IMR-90 (cell line): ENCODE measurements around the gene RSU1. TPM values are rescaled to one million over a fixed set of nuclear protein-coding genes. Genes with fewer than 3 reads are reported as not detected.

ENCODE experiments used
- ATAC-seq: fragments of 200-7000 bp; cut with Tn5 transposase; 2 replicates; pipeline ENCODE4 v1.9.1; 2020; ENCODE audit warnings: low read depth, mild to moderate bottlenecking, moderate library complexity
- BruUV-seq: library from RNA; stranded (reverse); fragments of 400-500 nt; replicated peaks from 2 replicates; lab custom pipeline; 2021; lab: Mats Ljungman, UMichigan
- CTCF ChIA-PET: fragments of 300-600 bp; formaldehyde crosslinking; extraction: SDS; loops from one replicate; lab custom pipeline; 2021; ENCODE audit warnings: antibody characterized with exemption; lab: Yijun Ruan, JAX
- POLR2A ChIA-PET: fragments of 300-600 bp; sonication (Branson Sonifier 250); formaldehyde crosslinking; loops from one replicate; lab custom pipeline; 2022; ENCODE audit warnings: antibody characterized with exemption; ENCODE audit not compliant: unreplicated experiment; lab: Charles Lee
- DNase-seq: peaks from one replicate; pipeline ENCODE4 v3.0.0; 2013
- H2AFZ ChIP-seq: replicated peaks from 2 replicates; pipeline ENCODE3; 2013; ENCODE audit warnings: low read length, mild to moderate bottlenecking; ENCODE audit not compliant: poor library complexity
- H2AK5ac ChIP-seq: 2 replicates; pipeline ENCODE4 v1.6.1; 2013; ENCODE audit warnings: low read depth, low read length, inconsistent platforms
- H2AK9ac ChIP-seq: replicated peaks from 2 replicates; pipeline ENCODE3; 2013; ENCODE audit warnings: mild to moderate bottlenecking, low read depth, low read length, moderate library complexity; ENCODE audit not compliant: poor library complexity
- H2BK120ac ChIP-seq: 2 replicates; pipeline ENCODE4 v1.6.1; 2013; ENCODE audit warnings: low read depth, low read length, inconsistent platforms
- H2BK15ac ChIP-seq: 3 replicates; pipeline ENCODE4 v1.6.1; 2013; ENCODE audit warnings: low read depth, low read length, inconsistent platforms
- H2BK20ac ChIP-seq: 2 replicates; pipeline ENCODE4 v1.6.1; 2013; ENCODE audit warnings: low read depth, mild to moderate bottlenecking, inconsistent platforms, low read length, moderate library complexity
- H2BK5ac ChIP-seq: 2 replicates; pipeline ENCODE4 v1.6.1; 2013; ENCODE audit warnings: mild to moderate bottlenecking, low read depth, low read length, inconsistent platforms; ENCODE audit not compliant: poor library complexity, severe bottlenecking
- H3K14ac ChIP-seq: replicated peaks from 2 replicates; pipeline ENCODE4 v1.6.1; 2013; ENCODE audit warnings: low read depth, low read length, inconsistent platforms
- H3K18ac ChIP-seq: 2 replicates; pipeline ENCODE4 v1.6.1; 2013; ENCODE audit warnings: low read depth, low read length, control low read depth
- H3K23ac ChIP-seq: 2 replicates; pipeline ENCODE4 v1.6.1; 2013; ENCODE audit warnings: low read depth, low read length, inconsistent platforms
- H3K27ac ChIP-seq: 2 replicates; pipeline ENCODE4 v1.5.1; 2013; ENCODE audit warnings: mild to moderate bottlenecking, control low read depth, low read length; ENCODE audit not compliant: insufficient read depth
- H3K27me3 ChIP-seq: 2 replicates; pipeline ENCODE4 v1.6.1; 2013; ENCODE audit warnings: low read length; ENCODE audit not compliant: control insufficient read depth, insufficient read depth
- H3K36me3 ChIP-seq: 2 replicates; pipeline ENCODE4 v1.6.1; 2013; ENCODE audit warnings: low read length, mixed read lengths; ENCODE audit not compliant: control insufficient read depth, insufficient read depth
- H3K4ac ChIP-seq: 2 replicates; pipeline ENCODE4 v1.6.1; 2013; ENCODE audit warnings: low read depth, low read length, inconsistent platforms
- H3K4me1 ChIP-seq: 2 replicates; pipeline ENCODE4 v1.6.1; 2013; ENCODE audit warnings: low read length, mixed read lengths; ENCODE audit not compliant: control insufficient read depth, insufficient read depth
- H3K4me2 ChIP-seq: 2 replicates; pipeline ENCODE4 v1.6.1; 2013; ENCODE audit warnings: low read depth, mild to moderate bottlenecking, control low read depth, low read length, moderate library complexity
- H3K4me3 ChIP-seq: 2 replicates; pipeline ENCODE4 v1.5.1; 2013; ENCODE audit warnings: low read depth, mild to moderate bottlenecking, control low read depth, low read length, moderate library complexity; ENCODE audit not compliant: insufficient read depth
- H3K56ac ChIP-seq: 2 replicates; pipeline ENCODE4 v1.6.1; 2013; ENCODE audit warnings: low read length, inconsistent platforms; ENCODE audit not compliant: insufficient read depth; ENCODE audit errors: extremely low read depth
- H3K79me1 ChIP-seq, 2 experiments: 2 replicates each; pipeline ENCODE4 v1.6.1; 2013; ENCODE audit warnings: low read length in 2 of 2, inconsistent platforms in 1 of 2, low read depth in 1 of 2
- H3K9ac ChIP-seq: 2 replicates; pipeline ENCODE4 v1.6.1; 2013; ENCODE audit warnings: low read depth, low read length, control low read depth
- H3K9me1 ChIP-seq: 2 replicates; pipeline ENCODE4 v1.6.1; 2013; ENCODE audit warnings: low read length, inconsistent platforms; ENCODE audit not compliant: insufficient read depth
- H3K9me3 ChIP-seq: 2 replicates; pipeline ENCODE4 v1.6.1; 2013; ENCODE audit warnings: low read length; ENCODE audit not compliant: control insufficient read depth, insufficient read depth
- H4K20me1 ChIP-seq: 2 replicates; pipeline ENCODE4 v1.6.1; 2013; ENCODE audit warnings: low read length, inconsistent platforms; ENCODE audit not compliant: insufficient read depth
- H4K5ac ChIP-seq: 2 replicates; pipeline ENCODE4 v1.6.1; 2013; ENCODE audit warnings: mild to moderate bottlenecking, low read depth, low read length, control low read depth
- H4K8ac ChIP-seq, 2 experiments: 2 replicates each; pipeline ENCODE4 v1.6.1; 2013; ENCODE audit warnings: low read depth in 2 of 2, low read length in 2 of 2, control low read depth in 1 of 2, inconsistent platforms in 1 of 2
- H4K91ac ChIP-seq: 2 replicates; pipeline ENCODE4 v1.6.1; 2013; ENCODE audit warnings: low read depth, low read length, inconsistent platforms; ENCODE audit not compliant: insufficient read depth
- CEBPB ChIP-seq: IDR thresholded peaks from 2 replicates; pipeline ENCODE4 v1.6.1; 2012; ENCODE audit warnings: low read depth, low read length, improper control_type of control experiment
- WGBS, 2 experiments: methylation state at CpG; one replicate each; pipeline versions ENCODE4 v1.1.5 to v1.1.7; 2013; ENCODE audit warnings: missing lambda C conversion rate in 2 of 2; ENCODE audit not compliant: insufficient read length in 1 of 2; ENCODE audit errors: extremely low coverage in 2 of 2; 5-methylcytosine and 5-hydroxymethylcytosine counted together
- dilution Hi-C: fragments of 300-500 bp; cut with HindIII; formaldehyde crosslinking; loops from one replicate; pipeline ENCODE4 v1.14.3; 2018; ENCODE audit warnings: low sequenced_read_pairs; ENCODE audit not compliant: unreplicated experiment
- in situ Hi-C: fragments of 300-500 bp; cut with MboI; formaldehyde crosslinking; loops from 3 replicates; pipeline ENCODE4 v1.14.3; 2019; ENCODE audit warnings: low sequenced_read_pairs, inconsistent platforms, mixed read lengths
- intact Hi-C: fragments of 100-400 bp; cut with micrococcal nuclease; formaldehyde crosslinking; loops from 2 replicates; pipeline ENCODE4 v1.10.0; 2022
- polyA plus RNA-seq, 3 experiments: library from polyadenylated mRNA; depleted of rRNA; stranded (reverse); fragments of >200 nt; gene quantifications; 2 replicates each; pipeline ENCODE4 v1.2.3, GENCODE V29; 2012; ENCODE audit warnings: low replicate concordance in 1 of 3
- total RNA-seq: library from RNA; depleted of rRNA; stranded (reverse); fragments of >200 nt; gene quantifications from 2 replicates; pipeline ENCODE4 v1.2.3, GENCODE V29; 2012

The RSU1 gene
- total and polyA plus RNA-seq, 2 of the 4 experiments (the other 2 are of a cell fraction) = 134 to 148 TPM

DNA sequence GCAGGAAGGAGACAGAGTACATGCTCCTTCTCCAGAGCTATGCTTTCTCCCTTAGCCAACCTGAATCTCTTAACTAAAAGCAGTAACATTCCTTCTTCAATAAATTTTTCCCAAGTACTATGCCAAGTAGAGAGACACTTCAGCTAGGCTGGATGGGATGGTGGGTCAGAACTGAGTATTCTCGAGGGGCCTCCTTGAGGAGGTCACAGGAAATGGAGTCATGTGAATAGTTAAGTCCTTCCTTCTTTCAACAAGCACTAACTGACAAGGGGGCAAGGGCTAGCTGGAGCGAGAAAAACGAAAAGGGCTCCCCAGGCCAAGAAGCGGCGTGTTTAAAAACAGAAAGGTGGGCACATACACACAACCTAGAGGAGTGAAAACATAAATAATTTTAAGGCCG, 5.5 kb downstream of the RSU1 start:
- no peak overlapping the region for H4K8ac ChIP-seq
- H2BK15ac ChIP-seq = no peak overlapping the region
- H3K79me1 ChIP-seq = peaks cover 26 to 68% of the 10 kb centered on the region in 2 experiments
- no peak overlapping the region for H3K18ac ChIP-seq
- no peak overlapping the region for H4K5ac ChIP-seq
- H3K9me3 ChIP-seq = no peaks in the 10 kb centered on the region
- no peak overlapping the region for H3K4me3 ChIP-seq
- BruUV-seq = no TSS peak
- H3K9me1 ChIP-seq = peaks cover 17% of the 10 kb centered on the region
- intact Hi-C loops = no loop called here
- no peak overlapping the region for H3K56ac ChIP-seq
- TF ChIP-seq CEBPB = no peak
- DNase-seq (no peak), ATAC-seq (no peak)
- H3K36me3 ChIP-seq = peaks cover 4% of the 10 kb centered on the region
- WGBS, 2 experiments = 100% methylated on average over 1 of the region's 6 CpGs; no CpG with 5 or more reads in 1 of the 2 experiments
- no peak overlapping the region for H2AFZ ChIP-seq
- no peak overlapping the region for H2AK9ac ChIP-seq
- H3K9ac ChIP-seq = no peak overlapping the region
- no peaks in the 10 kb centered on the region for H3K27me3 ChIP-seq
- peaks cover 34% of the 10 kb centered on the region for H4K20me1 ChIP-seq
- no peak overlapping the region for H3K4me2 ChIP-seq
- H4K91ac ChIP-seq = no peak overlapping the region
- H2BK20ac ChIP-seq = no peak overlapping the region
- no peak overlapping the region for H3K23ac ChIP-seq
- H3K27ac ChIP-seq = no peak overlapping the region
- no peak overlapping the region for H2BK120ac ChIP-seq
- no peak overlapping the region for H3K4ac ChIP-seq
- H3K4me1 ChIP-seq = peaks cover 6% of the 10 kb centered on the region
- in situ Hi-C loops = no loop called here
- dilution Hi-C loops = no loop called here
- no peak overlapping the region for H2BK5ac ChIP-seq
- ChIA-PET POLR2A (no interaction called here), CTCF (no interaction called here)
- no peak overlapping the region for H2AK5ac ChIP-seq
- no peak overlapping the region for H3K14ac ChIP-seq
